Neuron (in vitro differentiated cells): ENCODE data around the gene EHHADH.

Experiments used
- H2AFZ ChIP-seq: one replicate; pipeline ENCODE4 v1.6.1; 2013; ENCODE audit warnings: low read depth, mild to moderate bottlenecking, inconsistent platforms, low read length, moderate library complexity
- H3K27me3 ChIP-seq: one replicate; pipeline ENCODE4 v1.6.1; 2013; ENCODE audit warnings: low read length; ENCODE audit not compliant: insufficient read depth
- H3K36me3 ChIP-seq: one replicate; pipeline ENCODE4 v1.6.1; 2013; ENCODE audit warnings: low read length; ENCODE audit not compliant: insufficient read depth
- H3K4me1 ChIP-seq: one replicate; pipeline ENCODE4 v1.6.1; 2013; ENCODE audit warnings: low read length; ENCODE audit not compliant: insufficient read depth
- H3K4me3 ChIP-seq: 2 replicates; pipeline ENCODE4 v1.5.1; 2013; ENCODE audit warnings: mild to moderate bottlenecking, low read length, moderate library complexity
- H3K9me3 ChIP-seq: one replicate; pipeline ENCODE4 v1.6.1; 2013; ENCODE audit warnings: low read length

EHHADH gene

DNA sequence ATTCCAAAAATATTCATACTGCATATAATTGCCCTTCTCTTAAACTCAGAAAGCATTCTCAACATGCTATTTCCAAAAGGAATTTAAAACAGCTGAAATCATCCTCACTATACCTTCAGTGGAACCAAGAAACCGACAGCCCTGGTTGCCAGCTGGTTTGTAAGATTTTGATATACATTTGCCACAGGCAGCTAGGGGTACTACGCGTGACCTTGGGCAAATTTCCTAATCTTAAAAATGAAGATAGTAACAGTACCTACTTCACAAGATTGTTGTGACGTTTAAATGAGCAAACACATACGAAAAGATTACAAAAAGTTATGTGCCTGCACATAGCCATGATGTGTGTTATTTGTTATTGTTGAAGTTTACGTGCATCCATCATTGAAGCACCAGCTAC, 108.3 kb downstream of the EHHADH start:
- Histone ChIP-seq H3K9me3 (no peaks in the 10 kb centered on the region), H3K27me3 (peaks cover 2% of the 10 kb centered on the region), H2AFZ (no peak overlapping the region), H3K36me3 (no peaks in the 10 kb centered on the region), H3K4me3 (no peak overlapping the region), H3K4me1 (no peaks in the 10 kb centered on the region)

- Histone ChIP-seq H3K36me3 (no peaks in the 10 kb centered on the region), H3K4me3 (no peak overlapping the region), H3K27me3 (peaks cover 2% of the 10 kb centered on the region), H3K9me3 (no peaks in the 10 kb centered on the region), H3K4me1 (no peaks in the 10 kb centered on the region), H2AFZ (no peak overlapping the region)
Measured at GRCh38 chr3:185144784-185145183, 109.1 kb downstream of the EHHADH start.
